Measurements from ENCODE around the gene LSR. TPM values are rescaled to one million over a fixed set of nuclear protein-coding genes. Genes with fewer than 3 reads are reported as not detected.

The LSR gene
- total RNA-seq, 1 experiment from 2014 or later, result 152 TPM

DNA sequence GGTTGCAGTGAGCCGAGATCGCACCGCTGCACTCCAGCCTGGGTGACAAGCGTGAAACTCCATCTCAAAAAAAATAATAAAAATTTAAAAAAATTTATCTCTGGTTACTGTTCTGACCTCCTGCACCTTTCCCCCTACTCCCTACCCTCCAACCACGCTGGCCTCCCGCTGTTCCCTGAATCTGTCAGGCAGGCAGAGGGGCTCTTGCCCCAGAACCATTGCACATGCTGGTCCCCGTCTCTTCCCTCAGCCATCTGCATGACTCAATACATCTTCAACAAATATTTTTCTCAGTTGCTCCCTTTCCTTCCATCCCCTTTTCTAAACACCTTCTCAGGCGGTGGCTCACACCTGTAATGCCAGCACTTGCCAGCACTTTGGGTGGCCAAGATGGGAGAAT is 19.2 kb upstream of the LSR start:
- no CpG with 5 or more reads among the region's 8 CpGs for WGBS (ENCODE audit: extremely low coverage, insufficient read length, low lambda C conversion rate)
- Mint-ChIP-seq H3K9me3 (peaks cover under 1 to 1% of the 10 kb centered on the region in 2 experiments; a peak in 2 of 5 replicates), H3K27me3 (ENCODE audit: low read depth) (peaks cover 2% of the 10 kb centered on the region; the same call in 1 of the 2 replicates), H3K36me3 (ENCODE audit: insufficient read depth in 1 of 3, low read depth in 3 of 3) (no peaks in the 10 kb centered on the region), H3K27ac (peak overlapping the region in 1 of 3 experiments; percentile 11; a peak in 2 of 7 replicates), H3K4me1 (peaks cover 3 to 16% of the 10 kb centered on the region in 2 experiments), H3K4me3 (no peak overlapping the region)
- H3K27ac ChIP-seq (ENCODE audit: insufficient read length, low read depth, low read length), result no peak overlapping the region
- no peak overlapping the region for H2BK12ac ChIP-seq (ENCODE audit: insufficient read length, low read depth, low read length)
- no peak overlapping the region for H3K4me2 ChIP-seq (ENCODE audit: insufficient read depth, insufficient read length, low read length)
- no peak overlapping the region for H3K23ac ChIP-seq (ENCODE audit: insufficient read length, low read depth, low read length)
- H3K9ac ChIP-seq (ENCODE audit: extremely low read depth, insufficient read length, low read length), result no peak overlapping the region
- TF ChIP-seq, protein P1, sequence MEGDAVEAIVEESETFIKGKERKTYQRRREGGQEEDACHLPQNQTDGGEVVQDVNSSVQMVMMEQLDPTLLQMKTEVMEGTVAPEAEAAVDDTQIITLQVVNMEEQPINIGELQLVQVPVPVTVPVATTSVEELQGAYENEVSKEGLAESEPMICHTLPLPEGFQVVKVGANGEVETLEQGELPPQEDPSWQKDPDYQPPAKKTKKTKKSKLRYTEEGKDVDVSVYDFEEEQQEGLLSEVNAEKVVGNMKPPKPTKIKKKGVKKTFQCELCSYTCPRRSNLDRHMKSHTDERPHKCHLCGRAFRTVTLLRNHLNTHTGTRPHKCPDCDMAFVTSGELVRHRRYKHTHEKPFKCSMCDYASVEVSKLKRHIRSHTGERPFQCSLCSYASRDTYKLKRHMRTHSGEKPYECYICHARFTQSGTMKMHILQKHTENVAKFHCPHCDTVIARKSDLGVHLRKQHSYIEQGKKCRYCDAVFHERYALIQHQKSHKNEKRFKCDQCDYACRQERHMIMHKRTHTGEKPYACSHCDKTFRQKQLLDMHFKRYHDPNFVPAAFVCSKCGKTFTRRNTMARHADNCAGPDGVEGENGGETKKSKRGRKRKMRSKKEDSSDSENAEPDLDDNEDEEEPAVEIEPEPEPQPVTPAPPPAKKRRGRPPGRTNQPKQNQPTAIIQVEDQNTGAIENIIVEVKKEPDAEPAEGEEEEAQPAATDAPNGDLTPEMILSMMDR (conservative IDR thresholded peaks at IDR 0.05), result no peak
- no peak overlapping the region for H3K14ac ChIP-seq (ENCODE audit: insufficient read depth, low read length)
- no peaks in the 10 kb centered on the region; the same call in 1 of the 2 replicates for H3K4me1 ChIP-seq (ENCODE audit: insufficient read depth, low read length)
- H3K79me1 ChIP-seq (ENCODE audit: insufficient read depth, low read depth, low read length, poor library complexity, severe bottlenecking), result no peaks in the 10 kb centered on the region
- no peak overlapping the region for H2BK120ac ChIP-seq (ENCODE audit: low read depth, low read length, poor library complexity, severe bottlenecking)
- no peak overlapping the region for H4K91ac ChIP-seq (ENCODE audit: insufficient read length, low read depth, low read length)
- no peak overlapping the region for H2BK15ac ChIP-seq (ENCODE audit: low read depth, low read length)
- H4K20me1 ChIP-seq (ENCODE audit: control insufficient read depth, insufficient read depth, insufficient read length), result no peaks in the 10 kb centered on the region
- H4K5ac ChIP-seq (ENCODE audit: insufficient read length, low read depth, low read length), result no peak overlapping the region
- no peaks in the 10 kb centered on the region for H3K23me2 ChIP-seq (ENCODE audit: insufficient read length, low read depth, low read length, poor library complexity, severe bottlenecking)
- no peak overlapping the region for H2AFZ ChIP-seq (ENCODE audit: low read length)
- no peak overlapping the region for H3K56ac ChIP-seq (ENCODE audit: insufficient read length, low read depth, low read length)
- H4K8ac ChIP-seq (replicated peaks; ENCODE audit: insufficient read length, low read depth, low read length), result no peak overlapping the region
- no peak overlapping the region for H2BK5ac ChIP-seq (ENCODE audit: insufficient read length, low read length)
- H3K79me2 ChIP-seq (ENCODE audit: insufficient read depth, low read length), result no peaks in the 10 kb centered on the region
- H2BK20ac ChIP-seq (ENCODE audit: low read depth, low read length, poor library complexity, severe bottlenecking), result no peak overlapping the region
- no peaks in the 10 kb centered on the region for H3K9me3 ChIP-seq (ENCODE audit: control insufficient read depth, low read depth, low read length)
- no peaks in the 10 kb centered on the region for H3K27me3 ChIP-seq (ENCODE audit: insufficient read depth, low read length)
- H2AK5ac ChIP-seq (ENCODE audit: insufficient read length, low read length), result no peak overlapping the region
- no peak overlapping the region for H3K18ac ChIP-seq (ENCODE audit: insufficient read length, low read depth, low read length)
- DNase-seq, result no peak
- no peak overlapping the region for H3T11ph ChIP-seq (ENCODE audit: low read length)
- no peak overlapping the region for H3K4ac ChIP-seq (ENCODE audit: low read depth, low read length)
